Measurements from ENCODE around the gene TRABD2B.

TRABD2B gene

DNA sequence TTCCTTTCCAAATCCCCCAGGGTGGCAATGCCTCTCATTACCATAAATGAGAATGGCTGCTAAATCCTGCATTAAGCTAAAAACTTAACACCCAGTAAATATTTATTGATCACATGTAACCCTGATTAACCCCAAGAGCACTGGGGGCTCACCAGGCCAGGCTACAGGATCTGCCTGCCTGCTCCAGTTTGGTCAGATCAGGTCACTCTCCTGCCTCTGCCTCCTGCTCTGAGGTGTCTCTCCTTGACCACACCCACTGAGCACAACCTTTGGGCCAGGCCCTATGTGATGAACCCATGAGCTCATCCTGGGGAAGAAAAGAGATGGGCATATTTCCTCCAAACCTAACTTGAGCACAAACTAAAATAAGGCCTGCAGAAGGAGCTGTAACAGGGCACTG is 93.5 kb downstream of the TRABD2B start:
- no peak for DNase-seq

DNA sequence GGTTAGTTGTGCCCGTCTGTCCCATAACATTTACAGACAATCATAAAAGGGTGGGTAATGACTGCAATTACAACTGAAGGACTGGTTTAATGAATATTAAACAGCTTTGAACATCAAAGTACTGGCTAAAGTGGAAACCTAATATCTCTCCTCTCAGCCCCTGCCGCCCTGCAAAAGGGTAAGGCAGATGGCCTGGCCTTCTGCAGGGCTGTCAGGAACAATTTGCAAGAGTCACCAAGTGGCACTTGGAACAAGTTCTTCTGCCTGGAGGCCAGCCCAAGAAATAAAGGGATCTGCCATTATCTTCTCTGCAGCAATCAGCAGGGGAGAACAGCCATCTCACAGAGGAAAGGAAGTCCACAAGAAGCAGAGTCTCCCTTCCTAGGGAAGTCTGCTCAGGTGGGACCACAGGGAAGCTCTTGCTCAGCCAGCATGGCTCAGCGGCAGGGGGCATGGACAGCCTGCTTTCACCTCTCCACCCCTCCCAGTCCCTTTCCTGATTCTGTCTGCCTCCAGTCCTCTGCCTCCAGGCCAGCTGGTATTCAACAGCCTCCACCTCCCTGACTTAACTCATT is 96.1 kb downstream of the TRABD2B start:
- no peak for DNase-seq

DNA sequence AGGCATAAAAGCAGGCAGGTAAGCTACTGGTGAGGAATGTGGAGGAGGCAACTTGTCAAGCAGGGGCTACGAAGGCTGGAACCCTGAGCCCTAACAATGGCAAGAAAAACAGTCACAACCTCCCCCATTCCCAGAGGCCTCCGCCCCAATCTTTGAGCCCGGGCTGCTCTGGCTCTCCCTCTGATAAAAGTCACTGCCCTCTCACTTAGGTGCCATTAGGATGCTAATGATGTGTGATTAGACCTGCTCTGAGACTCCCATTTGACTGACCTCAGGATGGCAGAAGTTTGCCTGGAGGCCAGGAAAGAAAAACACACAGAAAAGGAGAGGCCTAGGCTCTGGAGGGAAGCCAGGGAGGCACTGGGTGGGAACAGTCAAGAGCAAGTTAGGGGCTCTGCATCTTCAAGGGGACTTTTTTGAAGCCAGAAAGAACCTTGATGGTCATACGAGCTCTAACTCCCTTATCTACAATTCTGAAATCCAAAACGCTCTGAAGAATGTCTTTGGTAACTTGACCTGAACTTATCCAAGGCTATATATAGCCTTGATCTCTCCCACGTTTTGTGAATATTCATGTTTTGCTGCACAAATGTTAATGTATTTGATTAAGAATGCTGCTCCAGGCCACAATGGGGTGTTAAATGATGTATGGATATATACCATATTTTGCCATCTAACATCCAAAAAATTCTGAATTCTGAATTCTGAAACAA is 98.9 kb downstream of the TRABD2B start:
- no peak for DNase-seq

DNA sequence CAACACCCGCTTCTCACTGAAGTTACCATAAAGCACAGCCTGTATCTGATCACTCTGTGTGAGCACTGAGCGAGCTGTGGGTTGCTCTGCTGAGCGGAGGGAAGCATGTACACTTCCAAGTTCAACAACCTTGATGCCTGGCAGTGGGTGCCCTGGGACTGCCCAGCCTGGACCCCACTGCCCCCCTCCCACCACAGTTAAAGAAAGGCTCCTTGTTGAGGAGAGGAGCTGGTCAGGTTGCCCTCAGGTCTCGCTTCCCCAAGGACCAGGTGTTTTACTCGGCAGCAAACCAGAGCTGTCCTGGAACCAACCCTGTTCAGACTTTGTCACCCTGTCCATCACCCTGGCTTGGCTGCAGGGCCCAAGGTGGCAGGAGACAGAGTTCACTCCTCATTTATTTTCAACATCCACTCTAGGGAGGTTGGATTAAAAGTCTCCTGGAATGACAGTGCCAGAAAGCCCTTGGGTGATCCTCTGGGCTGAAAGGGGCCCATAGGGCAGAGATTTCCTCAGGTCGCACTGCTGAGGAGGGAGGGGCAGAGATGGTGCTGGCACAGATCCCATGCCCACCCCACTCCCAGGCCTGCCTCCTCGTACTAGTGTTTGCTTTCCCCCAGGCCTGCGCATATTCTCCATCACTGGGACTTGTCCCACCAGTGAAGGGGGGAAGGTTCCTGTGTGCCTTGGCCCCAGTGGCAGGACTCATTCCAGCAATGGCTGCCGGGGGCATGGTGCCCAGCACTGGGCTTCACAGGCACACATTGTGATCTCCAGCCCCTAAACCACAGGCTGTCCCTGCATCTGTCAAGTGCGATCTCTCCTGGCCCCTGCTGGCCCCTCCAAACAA is 101.7 kb downstream of the TRABD2B start:
- no peak for DNase-seq

DNA sequence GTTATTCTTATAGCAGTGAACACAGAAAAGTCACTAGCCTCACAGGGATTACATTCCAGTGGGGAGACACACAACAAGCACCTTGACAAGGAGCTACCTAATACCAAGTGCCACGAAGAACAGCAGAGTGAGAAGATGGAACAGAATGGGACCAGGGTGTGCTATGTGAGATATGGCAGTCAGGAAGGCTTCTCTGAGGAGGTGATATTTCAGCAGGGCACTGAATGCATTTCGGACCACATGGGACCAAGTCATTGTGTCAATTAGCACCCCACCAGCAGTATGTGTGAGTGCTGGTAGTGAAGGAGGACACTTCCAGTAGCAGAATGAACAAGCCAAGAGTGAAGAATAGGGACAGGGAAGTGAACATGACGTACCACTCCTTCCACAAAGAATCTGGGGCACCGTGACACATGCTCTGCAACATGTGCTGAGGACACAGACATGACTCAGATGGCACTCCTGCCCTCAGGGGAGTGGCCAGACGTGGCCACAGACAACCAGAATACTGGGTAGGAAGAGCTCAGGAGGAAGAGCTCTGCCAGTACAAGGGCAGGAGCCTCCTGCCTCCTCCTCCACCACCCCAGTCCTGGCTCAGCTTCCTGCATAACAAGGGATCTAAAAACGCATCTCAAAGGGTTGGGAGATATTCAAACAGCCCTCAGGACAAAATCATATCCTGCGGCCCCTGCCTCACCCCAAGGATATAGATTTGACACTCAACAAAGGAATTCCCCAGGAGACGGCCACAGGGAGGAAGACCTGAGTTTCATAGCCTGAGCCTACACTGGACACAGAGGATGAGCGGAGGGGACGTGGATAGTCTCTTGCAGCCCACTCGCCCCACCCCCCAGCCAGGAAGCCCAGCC is 102.5 kb downstream of the TRABD2B start:
- no peak for DNase-seq

DNA sequence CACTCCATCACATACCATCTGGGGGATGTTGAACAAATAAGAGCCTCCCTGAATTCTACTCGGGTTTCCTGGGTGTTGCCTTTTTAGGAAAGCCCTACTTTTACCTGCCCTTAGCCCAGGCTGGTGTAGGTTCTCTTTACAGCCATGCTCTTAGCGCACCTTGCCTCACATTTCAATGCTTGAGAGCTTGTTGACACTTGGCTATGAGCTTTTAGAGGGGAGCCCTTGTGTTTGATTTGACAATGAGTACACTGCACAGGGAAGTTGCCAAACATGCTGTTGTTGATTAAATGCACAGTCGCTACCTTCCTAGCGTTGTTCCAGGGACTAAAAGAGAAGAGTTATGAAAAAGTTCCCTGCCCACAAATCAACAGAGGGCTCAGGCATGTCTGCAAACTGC is 103.8 kb downstream of the TRABD2B start:
- DNase-seq, result no peak

DNA sequence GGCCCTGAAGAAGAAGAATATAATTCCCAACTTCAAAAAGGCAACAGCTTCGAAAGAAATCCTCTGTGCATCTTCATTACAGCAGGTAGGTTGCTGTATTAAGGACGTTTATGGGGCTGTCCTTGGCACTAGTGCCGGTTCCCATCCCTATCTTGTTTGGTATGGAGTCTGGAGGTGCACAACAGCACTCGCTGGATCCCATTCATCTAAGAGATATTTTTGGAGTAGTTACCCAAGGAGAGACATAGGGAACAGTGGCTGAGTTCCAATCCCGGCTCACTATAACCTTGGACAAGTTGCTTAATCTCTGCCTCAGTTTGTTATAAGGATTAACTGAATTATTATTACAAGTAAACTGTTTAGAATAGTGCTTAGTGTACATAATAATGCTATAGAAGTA is 106.4 kb downstream of the TRABD2B start:
- no peak for DNase-seq

DNA sequence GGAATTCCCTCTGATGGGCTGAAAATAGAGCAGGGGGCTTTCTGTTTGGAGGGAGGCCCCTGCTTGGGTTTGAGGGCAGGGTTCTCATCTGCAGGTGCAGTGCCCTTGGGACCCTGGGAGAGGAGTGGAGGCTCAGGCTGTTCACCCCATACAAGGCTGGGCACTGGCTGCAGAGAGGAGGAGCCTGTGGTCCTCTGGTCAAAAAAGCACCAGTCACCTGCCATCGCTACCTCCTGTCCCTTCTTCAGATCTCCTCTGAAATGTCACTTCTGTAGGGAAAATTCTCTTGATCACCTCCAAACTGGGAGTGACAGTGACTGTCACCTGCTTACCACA is 108.9 kb downstream of the TRABD2B start:
- DNase-seq, result no peak

DNA sequence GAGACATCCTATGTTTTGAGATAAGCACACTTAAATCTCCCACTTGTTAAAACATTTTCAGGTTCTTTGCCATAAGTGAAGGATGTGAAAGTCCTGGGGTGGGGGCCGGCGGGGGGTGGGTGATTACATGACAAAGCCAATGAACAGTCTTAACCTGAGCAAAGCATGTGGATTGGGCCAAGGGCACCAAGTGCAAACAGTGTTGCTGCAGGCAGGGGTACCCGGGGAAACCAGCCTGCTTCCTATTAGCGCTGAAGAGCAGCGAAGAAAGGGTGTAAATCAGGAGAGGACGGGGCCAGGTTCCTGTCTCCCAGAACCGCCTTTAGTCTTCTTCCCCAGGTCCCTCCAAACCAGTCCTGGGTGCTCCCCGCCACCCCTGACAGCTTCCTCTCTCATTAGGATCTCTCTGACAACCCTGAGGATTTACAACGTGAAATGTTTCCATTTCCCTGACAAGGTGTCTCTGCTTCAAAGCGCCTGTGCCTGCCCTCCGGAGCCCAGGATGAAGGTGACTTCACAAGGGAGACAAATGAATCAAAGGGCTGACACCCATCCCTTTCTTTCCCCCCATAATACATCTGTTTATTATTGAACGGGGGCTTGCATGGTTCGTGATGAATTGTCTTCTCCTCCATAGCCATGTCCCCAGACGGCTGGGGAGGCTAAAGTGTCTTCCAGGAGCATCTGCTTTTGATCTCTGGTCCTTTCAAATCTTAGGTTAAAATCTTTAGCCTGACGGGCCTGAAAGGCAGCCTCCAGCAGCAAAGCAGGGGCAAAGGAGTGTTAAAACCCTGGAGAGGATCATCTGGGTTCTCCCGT is 109.5 kb downstream of the TRABD2B start:
- no peak for DNase-seq

DNA sequence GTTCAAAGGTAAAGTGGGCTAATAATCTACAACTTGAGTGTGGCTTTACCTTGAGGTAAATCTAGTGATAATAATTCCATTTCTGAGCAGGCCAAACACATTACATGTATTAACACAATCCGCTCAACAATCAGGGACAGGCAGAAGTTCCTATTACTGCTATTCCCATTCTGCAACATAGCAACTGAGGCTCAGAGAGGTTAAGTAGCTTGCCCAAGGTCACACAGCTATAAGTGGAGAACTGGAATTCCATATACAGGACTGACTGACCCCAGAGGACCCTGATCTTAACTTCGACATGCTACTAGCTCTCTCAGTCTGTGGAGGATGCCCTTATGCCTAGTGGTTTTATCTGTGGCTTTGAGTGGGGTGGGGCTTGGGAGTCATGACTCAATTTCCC is 110.1 kb downstream of the TRABD2B start:
- no peak for DNase-seq

DNA sequence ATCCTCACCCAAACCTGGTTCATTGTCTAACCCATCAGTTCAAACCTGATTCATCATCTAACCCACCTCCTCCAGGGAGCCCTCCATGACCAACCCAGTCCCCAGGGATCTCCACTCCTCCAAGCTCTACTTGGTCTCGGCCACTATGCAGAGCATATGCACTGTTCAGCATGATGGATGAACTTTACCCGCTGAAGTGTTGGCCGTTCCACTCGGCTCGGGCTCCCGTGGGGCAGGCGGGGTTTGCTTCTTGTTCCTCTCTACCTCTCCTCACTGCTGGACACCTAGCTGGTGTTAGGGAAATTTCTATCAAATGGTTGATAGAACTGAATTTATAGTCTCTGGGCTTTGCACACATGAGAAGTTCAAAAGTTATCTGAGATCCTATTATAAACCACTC is 111.0 kb downstream of the TRABD2B start:
- DNase-seq, result no peak

DNA sequence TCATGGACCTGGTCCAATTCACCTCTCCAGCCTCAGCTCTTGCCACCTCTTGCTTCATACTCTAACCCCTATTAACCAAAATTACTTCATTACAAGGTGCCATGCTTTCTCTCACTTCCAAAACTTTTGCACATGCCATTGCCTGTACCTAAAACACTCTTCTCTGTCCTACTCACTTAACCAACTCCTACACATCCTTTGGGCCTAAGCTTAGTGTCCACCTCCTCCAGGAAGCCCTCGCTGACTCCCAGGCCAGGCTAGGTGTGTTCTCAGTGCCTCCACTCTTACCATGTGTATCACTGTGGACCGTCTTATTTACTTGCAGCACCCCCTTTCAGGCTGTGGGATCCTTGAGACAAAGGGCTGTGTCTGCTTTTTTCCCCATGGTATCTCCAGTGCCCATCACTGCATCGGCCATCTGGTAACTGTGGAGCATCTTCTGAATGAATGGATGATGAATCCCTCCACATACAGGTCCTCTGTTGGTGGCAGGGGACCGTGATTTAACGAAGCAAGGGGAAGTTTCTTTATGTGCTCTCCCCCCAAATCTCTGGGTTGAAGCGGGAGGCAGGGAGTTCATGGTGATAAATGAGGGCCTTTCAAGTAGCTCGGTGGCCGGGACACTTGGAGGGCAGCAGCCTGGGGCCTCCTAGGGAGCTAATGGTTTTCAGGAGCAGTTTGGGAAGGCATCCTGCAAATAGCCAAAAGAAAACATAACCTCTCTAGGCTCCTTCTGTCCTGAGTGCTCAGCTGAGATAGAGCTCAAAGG is 111.9 kb downstream of the TRABD2B start:
- DNase-seq, result no peak

DNA sequence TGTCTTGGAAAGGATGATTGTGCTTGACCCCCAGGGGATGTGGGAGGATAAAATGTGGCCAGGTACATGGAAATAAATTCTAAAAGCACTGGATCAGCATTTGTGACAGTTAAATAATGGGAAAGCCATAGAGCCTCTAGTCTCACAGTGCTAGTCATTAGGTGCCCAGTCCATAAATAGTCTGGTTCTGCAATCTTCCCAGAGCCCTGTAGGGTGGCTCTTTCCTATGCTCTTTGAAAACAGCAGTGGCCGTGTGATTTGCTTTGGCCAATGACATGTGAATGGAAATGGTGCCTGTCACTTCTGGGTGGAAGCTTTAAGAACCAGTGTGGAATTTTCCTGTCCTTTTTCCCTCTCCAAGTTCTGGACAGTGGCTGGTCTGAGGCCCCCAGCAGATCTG is 113.2 kb downstream of the TRABD2B start:
- DNase-seq, result no peak

DNA sequence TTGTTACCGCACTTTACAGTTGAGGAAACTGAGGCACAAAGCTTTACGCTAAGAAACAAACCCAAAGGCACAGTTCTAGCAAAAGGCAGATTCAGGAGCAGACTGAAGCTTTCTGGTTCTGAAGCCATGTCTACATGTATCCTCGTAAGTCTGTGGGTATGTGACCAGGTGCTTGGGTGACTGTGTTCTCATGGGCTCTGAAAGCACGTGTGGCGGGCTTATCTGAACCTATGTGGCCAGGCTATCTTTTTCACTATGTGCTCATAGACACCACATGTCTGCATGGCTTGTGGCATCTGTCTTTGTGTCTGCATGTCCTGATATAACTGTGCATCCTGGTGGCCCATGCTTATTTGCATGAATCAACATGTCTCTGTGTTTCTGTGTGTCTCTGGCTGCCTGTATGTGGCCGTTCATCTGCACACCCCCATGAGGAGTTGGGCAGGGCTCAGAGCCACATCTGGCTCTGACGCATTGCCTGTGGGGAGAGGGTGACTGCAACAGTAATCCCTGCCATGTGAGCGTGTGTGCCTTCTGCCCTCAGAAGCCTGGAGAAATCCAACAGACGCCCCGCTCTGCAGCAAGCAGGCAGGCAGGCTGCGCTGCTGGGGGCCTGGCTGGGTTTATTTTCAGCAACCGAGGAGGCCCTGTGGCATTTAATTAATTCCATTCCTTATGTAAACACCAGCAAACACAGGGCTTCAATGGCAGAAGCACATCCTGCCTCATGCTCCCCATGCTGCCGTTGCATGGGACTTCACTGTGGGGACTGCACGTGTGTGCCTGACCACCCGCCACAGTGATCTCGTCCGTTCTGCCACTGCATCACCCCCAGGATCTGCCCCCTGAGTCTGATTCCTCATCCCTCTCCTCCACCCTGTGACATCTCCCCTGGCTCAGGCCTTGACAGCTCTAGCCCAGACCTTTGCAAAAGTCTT is 115.4 kb downstream of the TRABD2B start:
- DNase-seq, result no peak

DNA sequence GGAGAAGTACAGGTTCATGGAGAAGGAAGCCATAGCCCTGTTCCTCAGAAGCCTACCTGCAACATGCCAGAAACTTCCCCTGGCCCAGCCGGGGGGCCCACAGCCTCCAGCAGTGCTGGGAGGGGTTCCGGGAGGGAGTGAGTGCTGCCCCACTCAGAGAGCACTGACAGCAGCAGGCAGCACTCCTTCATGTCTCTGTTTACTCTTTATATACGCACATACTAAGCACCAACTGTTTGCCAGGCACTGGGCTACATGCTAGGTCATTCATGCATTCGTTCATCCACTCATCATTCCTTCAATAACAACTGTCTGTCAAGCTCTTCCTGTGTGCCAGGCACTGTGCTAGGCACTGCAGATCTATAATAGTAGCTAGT is 120.6 kb downstream of the TRABD2B start:
- DNase-seq, result no peak

DNA sequence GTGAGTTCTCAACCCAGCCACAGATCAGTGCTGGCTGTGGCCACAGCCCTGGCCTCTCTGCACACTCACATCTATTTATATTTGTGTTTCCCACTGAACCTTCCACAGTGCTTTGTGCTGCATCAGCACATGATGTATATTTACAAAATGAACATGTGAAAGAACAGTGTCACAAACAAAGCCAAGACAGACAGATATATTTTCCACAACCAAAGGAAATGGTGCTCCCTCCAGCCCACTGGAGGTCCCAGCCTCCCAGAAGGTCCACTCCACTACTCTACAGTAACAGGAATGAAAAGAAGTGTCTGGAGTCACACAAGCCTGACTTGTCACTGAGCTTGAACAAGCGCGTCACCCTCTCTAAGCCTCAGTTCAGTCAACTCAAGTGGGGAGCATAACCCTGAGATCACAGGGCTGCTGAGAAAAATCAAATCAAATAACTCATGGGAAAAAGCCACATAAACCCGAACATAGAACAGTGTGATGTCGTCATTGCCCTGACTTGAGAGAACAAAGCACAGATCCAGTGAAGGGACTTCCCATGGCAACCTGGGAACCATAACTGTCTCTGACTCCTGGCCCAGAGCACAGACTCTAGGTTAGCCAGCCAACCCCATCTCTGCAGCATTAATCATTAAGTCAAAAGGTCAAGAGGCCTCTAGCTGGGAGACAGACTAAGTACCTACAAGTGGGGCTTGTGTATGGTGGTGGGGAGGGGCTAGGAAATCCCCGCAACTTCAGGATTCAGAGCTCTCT is 121.2 kb downstream of the TRABD2B start:
- no peak for DNase-seq

DNA sequence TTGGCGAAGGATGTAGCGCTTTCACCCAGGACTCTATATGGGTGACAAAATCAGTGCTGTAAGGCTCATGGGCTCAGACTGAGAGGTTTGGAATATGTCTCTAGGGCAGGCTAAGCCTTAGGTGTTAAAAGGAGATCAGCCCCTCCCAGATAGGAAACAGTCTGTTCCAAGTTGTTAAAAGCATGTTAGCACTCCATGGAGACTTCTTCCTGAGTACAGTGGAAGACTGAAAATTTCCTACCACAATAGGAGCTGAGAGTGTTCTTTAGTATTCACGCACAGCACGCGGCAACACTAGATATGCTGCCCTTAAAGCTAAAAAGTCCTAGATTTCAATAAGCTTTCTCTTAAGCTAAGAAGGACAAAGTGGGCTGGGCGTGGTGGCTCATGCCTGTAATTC is 122.1 kb downstream of the TRABD2B start:
- no peak for DNase-seq

DNA sequence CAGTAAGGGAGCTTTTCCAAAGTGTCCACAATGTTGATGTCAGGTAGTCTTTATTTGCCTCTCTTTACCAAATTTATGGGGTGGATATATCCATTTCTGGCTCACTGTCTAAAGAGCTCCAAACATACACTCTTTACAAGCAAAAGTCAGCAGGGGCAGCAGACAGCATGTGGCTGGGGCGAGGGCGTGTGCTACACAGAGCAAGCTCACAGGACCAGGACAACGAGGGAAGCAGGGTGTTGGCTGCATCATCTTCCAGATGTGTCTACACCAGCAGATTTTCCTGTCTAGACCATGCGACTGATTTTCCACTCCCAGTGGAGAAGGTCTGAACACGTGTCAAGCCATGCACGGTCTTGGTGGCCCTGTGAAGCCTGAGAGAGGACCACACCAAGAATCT is 123.8 kb downstream of the TRABD2B start:
- DNase-seq, result no peak

DNA sequence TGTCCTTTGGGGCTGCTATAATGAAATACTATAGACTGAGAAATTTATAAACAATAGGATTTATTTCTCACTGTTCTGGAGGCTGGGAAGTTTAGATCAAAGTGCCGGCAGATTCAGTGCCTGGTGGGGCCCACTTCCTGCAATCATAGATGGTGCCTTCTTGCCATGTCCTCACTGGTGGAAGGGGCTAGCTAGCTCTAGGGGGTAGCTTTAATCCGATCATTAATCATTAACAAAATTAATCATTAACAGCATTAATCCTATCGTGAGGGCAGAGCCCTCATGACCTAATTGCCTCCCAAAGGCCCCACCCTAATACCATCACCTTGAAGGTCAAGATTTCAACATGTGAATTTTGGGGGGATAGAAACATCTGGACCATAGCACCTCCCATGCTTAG is 124.3 kb downstream of the TRABD2B start:
- no peak for DNase-seq
